ENCODE measurements around the gene CHURC1. TPM values are rescaled to one million over a fixed set of nuclear protein-coding genes. Genes with fewer than 3 reads are reported as not detected.
A peak's percentile ranks its signal among the peaks of the same experiment; 100 is the strongest.

The CHURC1 gene
- total RNA-seq, 1 donor from 2014 or later = 25.2 TPM

DNA sequence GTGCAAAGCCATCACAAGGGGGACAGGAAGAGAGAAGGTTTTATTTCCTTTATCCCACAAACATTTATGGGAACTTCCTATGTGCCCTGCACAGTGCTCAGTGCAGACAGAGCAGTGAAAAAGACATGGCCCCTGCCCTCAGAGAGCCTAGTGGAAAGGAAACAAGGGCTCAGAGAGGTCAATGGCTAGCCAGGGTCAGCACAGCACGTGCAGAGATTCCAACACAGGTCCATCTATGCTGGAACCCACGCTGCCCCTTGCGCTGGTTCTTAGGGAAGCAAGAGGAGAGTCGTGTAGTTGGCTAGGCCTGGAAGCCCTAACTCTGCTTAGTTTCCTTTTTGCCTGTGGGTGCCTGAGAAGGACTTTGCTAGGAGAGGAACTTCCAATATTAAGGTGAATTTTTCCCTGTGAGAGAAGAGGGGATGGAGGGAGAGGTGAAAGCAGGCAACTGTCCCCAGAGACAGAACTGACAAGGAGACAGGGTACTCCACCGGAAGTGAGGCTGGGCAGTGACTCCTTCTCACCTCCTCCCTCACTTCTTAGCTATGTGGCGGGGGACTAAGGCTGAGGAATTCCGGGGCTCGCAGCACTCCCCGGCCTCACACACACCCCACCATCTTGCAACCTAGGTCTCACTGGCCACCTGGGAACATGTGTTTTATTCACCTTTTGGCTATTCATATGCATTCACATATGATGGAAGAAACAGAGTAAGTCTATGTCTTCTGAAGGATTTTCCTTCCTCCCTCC lies 40.4 kb downstream of the CHURC1 start:
- DNase-seq (ENCODE audit: low spot score) = no peak
- ATAC-seq = no peak

DNA sequence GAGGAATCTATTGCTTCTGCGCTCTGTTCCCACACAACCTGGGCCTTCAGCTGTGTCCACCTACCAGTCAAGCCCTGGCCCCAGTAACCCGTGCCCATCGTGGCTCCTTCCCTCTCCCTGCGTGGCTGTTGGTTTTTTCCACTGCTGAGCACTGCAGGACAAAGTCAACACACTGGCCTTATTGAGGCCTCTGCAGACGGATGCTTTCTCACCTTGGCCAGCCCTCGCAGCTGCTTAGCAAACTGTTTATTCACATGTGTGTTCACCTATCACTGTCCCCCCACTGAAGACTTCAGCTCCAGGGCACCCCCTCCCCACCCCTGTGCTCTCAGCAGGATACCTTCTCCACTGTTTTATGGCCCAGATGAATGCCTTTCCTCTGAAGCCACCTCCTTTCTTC lies 41.0 kb downstream of the CHURC1 start:
- DNase-seq (ENCODE audit: low spot score) = no peak
- no peak for ATAC-seq

DNA sequence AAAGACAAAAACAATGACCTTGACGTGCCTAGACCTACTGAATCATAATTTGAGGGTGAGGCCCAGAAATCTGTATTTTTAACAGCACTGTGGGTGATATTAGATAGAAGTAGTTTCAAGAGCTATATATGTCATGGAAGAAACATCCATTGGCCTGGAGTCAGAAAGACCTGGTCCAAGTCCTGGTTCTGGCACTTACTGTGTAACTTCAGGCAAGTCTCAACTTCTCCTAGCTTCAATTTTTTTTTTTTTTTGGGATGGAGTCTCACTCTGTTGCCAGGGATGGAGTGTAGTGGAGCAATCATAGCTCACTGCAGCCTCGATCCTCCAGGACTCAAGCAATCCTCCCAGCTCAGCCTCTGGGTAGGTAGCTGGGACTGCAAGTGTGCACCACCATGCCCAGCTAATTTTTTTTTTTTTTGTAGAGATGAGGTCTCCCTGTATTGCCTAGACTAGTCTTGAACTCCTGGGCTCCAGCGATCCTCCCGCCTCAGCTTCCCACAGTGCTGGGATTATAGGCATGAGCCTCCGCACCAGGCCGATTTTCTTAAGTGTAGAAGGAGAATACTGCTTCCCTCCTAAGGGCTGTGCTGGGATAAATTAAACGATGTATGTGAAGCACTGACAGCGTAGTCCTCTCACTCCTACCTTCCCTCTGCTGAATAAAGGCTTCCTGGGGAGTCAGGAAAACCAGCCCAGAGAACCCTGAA lies 42.6 kb downstream of the CHURC1 start:
- ATAC-seq (no peak), DNase-seq (ENCODE audit: low spot score) (no peak)

DNA sequence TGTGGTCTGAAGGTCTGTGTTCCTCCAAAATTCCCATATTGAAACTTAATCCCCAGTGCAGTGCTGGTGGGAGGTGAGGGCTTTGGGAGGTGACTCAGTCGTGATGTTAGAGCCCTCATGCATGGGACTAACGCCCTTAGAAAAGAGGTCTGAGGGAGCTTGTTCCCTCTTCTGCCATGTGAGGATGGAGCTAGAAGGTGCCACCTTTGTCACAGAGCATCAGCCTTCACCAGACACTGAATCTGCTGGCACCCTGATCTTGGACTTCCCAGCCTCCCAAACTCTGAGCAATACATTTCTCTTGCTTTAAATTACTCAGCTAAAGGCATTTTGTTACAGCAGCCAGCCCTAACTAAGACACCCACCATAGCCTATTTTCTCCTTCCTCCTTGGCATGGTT lies 43.9 kb downstream of the CHURC1 start:
- ATAC-seq (no peak), DNase-seq (ENCODE audit: low spot score) (no peak)

DNA sequence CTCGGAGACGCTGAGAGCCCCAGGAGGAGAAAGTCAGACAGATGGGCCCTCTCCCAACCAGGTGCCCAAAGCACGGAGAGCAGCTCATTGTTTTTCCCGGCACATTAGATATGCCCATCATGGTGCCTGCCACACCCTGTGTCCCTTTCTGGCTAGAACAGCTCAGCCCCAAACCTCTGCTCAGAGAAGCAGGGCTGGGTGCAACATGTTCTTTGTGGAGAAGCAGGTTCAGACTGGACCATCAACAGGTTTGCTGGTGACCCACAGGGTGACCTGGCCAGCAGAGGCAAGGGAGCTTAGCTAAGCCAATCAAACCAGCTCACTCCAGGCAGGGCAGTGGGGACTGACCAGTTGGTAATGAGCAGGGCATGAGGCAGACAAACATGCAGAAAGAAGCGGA lies 44.5 kb downstream of the CHURC1 start:
- no peak for ATAC-seq
- DNase-seq (ENCODE audit: low spot score) = no peak

DNA sequence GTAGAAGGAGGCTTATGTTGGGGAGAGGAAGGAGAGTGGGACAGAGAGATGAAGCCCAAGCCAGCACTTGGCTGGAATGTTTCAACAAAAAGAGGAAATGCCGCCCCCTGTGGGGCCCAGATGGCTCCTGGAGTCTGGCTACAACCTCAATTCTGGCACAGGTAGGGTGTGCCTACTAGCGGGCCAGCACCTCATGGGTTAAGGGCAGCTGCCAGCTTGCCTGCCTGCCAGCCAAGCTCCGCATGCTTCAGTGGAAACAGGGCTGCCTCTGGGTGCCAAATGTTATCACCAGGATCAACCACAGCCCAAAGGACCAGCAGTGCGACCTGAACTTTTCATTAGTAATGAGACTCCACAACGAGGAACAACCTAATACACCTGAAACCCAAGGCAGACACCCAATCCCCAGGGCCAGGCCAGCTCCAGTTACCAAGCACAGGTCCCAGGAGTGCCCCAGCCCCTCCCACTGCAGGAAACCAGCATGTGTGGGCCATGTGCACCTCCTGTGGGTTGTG lies 46.6 kb downstream of the CHURC1 start:
- peak; percentile 82 for ATAC-seq
- peak; percentile 56 for DNase-seq (ENCODE audit: low spot score)

DNA sequence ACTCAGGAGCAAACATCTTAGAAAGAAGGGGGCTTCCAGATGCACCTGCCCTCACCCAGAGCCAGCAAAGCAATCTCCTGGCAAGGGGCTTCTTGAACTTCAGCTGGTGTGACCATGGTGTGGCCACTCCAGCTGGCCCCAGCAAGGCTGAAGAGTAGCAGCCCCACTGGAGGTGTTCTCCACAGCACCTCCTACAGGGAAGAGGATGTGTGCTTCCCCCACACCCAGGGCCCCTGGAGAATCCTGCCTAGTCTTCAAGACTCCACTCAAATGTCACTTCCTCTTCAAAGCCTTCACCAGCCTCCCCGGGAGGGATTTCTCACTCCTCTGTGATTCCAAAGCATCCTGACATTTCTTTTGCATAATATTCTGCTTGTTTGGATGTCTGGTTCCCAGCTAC lies 49.4 kb downstream of the CHURC1 start:
- no peak for DNase-seq (ENCODE audit: low spot score)
- no peak for ATAC-seq

DNA sequence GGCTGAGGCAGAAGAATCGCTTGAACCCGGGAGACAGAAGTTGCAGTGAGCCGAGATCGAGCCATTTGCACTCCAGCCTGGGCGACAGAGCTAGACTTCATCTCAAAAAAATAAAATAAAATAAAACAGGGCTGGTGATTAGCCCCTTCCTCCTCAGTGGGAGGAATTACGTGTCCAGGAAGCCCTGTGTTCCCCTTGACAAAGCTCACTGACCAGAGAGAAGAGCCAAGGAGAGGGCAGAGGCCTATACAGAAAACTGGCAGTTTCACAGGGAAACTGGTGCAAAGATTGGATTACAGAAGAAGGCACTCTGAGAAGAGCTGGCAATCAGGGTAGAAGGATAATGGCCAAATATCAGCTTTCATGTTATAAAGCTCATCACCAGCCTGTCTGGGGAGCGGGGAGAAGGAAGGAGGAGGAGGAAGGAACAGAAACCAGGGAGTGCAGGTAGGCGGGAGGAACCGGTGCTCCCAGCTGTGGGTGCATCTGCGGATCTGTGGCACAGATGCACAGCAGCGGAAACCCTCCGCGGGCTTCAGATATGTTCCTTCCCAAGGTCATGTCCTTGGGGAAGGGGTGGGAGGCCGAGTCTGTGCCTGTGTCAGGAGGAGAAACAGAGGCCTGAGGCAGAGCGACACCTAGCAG lies 51.2 kb downstream of the CHURC1 start:
- ATAC-seq = no peak
- DNase-seq (ENCODE audit: low spot score) = no peak

DNA sequence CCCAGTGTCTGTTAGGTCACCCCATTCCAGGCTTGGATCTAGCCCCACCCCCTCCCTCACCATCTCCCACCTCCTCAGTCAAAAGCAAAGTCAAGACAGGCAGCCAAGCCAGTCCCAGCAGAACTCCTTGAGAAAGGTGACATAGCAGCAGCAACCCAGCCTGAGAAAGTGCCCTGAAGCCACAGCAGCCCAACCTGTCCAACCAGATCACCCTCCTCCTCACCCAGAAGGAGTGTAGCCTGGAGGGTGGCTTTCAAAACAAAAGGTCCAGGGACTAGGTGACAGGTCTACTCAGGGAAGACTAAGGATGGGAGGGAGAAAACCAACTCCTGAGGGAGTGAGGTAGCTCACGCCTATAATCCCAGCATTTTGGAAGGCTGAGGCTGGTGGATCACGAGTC lies 52.7 kb downstream of the CHURC1 start:
- ATAC-seq = no peak

DNA sequence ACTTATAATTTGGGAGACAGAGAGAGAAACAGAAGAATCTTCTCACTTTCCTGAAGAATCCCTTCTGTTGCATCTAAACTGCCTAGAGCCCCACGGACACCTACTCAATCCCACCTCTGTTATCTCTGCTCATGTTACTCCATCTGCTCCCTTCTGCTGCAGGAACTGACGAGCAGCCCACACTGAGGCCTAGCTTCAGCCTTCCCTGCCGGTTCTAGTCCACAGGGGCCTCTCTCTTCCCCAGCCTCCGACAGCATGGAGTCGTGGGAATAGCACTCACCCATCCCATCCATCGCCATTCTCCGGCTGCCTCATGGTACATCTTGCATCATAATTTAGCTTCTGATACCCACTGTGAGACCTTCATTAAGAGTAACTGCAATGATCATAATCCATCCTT lies 53.9 kb downstream of the CHURC1 start:
- DNase-seq (ENCODE audit: low spot score) = no peak
- no peak for ATAC-seq

More for the DNA sequence above, 52.7 kb downstream of the CHURC1 start:
- DNase-seq (ENCODE audit: low spot score) = no peak

DNA sequence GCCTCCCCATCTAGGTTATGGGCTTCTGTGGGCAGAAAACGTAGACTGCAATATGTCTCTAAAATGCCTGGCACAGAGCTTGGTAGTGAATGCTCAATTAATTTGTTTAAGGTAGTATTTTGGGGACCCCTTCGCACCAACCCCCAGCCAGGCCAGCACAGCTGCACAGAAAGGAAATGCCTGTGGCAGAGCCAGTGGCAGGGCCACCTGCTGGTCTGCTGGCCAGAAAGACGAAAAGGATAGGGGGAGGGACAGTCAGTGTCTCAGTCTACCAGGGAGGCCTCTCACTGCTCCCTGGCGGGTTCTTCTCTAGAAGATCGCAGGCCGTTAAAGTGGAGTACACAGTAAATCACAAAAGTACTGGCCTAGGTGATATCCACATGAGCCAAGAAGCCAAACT lies 54.4 kb downstream of the CHURC1 start:
- ATAC-seq (no peak), DNase-seq (ENCODE audit: low spot score) (no peak)

DNA sequence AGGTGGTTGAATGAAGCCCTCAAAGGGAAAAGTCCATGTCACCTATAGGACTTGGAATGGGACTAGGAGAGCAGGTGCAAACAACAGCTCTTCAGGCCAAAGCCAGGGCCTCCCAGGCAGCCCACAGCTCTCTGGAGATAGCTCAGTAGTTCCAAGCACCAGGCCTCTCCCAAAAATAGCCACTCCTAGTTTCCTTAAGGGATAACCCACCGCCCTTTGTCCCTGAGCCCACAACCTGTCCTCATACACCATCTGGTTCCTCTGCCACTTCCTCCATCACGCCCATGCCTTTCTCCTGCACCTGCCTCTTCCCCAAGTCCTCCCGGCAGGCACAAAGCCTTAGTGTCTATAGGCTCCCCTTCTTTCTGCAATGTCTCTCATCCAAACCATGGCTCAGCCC lies 55.8 kb downstream of the CHURC1 start:
- DNase-seq (ENCODE audit: low spot score) = no peak
- ATAC-seq = no peak

DNA sequence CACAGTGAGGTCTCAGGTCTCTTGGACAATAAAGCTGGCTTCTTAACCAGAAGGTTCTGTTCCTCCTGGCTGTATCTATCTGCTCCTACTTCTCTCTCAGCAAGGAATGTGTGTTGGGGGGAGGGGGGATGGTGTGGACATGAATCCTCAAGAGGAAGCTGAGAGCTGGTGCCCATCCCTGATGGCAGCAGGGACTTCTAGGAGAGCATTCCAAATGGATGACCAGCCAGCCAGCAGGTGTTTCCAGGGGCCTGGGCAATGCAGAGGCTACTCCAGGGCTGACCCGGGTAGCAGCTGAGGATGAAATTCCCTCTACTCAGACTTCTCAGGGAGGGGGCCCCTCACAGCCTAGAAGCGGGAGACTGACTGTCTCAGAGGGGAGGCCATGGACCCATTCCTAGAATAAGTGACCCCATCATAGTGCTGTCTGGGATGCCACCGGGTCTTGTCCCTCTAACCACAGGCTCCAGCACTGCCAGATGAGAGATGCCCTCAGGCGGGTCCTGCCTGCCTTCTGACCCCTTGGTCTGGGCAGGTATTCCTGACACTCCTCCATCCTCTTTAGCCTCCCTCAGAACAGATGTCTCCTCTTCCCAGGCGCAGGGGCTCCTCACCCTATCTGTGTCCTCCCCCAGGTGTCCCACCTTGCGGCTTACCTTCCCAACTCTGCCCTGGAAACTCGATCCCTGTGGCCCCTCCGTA lies 56.7 kb downstream of the CHURC1 start:
- no peak for DNase-seq (ENCODE audit: low spot score)
- no peak for ATAC-seq

DNA sequence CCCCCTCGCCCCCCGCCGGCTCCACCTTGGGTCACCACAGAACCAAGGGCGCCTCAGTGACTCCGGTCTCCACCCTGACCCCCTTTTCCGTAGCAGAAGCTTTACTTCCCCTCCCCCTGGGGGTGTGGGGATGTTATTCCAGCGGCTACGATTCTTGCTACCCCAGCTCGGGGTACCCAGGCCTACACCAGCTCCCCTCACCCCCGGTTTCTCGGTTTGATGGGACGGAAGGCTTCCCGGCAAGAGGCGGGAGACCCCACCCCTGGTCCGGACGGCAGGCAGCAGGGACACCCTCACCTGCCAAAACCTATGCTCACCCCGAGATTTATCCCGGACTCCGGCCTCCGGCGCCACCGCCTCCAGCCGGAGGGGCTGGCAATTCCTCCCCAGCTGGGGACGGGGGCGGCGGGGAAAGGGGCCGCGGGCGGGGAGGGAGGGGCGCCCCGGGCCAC lies 57.3 kb downstream of the CHURC1 start:
- DNase-seq (ENCODE audit: low spot score) (no peak), ATAC-seq (peak; percentile 2)

DNA sequence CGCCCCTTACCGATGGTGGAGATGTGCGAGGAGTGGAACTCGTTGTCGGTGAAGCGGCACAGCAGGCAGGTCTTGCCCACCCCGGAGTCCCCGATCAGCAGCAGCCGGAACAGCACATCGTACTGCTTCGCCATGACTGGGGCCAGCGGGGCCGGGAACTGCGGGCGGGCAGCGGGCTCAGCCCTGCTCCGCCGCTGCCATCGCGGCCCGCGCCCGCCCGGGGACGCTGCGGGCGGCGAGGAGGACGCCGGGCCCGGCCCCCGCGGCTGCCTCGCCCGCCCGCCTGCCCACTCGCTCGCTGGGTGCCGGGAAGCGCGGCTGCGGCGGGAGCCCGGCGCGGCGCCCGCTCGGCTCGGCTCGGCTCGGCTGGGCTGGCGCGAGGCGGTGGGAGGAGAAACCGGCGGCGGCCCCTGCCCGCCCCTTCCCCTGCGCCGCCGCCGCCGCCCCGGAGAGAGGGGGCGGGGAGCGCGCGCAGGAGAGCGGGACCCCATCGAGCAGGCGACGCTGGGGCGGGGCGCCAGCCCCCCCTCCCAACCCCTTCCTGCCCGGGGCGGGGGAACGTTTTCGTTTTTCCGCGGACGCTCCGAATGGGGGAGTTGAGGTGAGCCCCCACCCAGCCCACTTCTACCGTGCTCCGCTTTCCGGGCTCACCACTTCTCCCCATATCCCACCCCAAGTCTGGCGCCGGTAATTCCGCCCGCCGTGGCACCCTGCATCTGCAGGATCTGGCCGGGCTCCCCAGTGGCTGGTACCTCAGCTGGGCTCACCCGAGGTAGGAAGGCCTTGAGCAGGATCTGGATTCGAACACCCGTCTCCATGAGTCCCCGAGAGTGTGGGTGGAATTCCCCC lies 57.9 kb downstream of the CHURC1 start, which contains the start of gene RAB15:
Gene RAB15, minus strand, starts transcription at position 394 of the 849 bp plus-strand sequence. Its CDS starts 260 bp downstream, at position 134.
- DNase-seq (ENCODE audit: low spot score) (peak; percentile 53), ATAC-seq (peak; percentile 89)

DNA sequence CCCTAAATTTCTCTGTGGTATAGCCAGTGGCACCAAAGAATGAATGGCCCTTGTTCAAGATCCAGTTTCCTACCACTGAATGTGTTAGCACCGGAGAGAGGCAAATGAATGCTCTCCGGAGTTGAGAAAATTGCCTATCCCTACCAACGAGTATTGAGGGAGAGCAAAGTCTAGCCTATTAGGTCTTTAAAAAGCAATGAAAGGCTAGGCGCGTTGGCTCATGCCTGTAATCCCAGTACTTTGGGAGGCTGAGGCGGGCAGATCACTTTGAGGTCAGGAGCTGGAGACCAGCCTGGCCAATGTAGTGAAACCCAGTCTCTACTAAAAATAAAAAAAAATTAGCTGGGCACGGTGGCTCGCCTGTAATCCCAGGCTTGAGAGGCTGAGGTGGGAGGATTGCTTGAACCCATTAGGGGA lies 58.8 kb downstream of the CHURC1 start:
- no peak for DNase-seq (ENCODE audit: low spot score)
- ATAC-seq = peak; percentile 41

DNA sequence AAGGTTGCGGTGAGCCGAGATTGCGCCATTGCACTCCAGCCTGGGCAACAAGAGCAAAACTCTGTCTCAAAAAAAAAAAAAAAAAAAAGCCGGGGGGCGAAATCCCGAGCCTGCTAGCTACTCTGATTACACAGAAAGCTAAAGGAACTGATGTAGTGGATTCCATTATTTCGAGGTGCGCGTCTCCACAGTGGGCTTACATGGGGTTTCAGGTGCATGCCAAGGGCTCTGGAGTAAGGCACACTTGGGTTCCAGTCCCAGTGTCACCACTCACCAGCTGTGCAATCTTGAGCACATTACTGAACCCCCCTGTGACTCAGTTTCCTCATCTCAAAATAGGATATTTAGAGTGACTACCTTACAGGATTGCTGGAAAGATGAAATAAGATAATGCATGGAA lies 59.6 kb downstream of the CHURC1 start:
- ATAC-seq (no peak), DNase-seq (ENCODE audit: low spot score) (no peak)

DNA sequence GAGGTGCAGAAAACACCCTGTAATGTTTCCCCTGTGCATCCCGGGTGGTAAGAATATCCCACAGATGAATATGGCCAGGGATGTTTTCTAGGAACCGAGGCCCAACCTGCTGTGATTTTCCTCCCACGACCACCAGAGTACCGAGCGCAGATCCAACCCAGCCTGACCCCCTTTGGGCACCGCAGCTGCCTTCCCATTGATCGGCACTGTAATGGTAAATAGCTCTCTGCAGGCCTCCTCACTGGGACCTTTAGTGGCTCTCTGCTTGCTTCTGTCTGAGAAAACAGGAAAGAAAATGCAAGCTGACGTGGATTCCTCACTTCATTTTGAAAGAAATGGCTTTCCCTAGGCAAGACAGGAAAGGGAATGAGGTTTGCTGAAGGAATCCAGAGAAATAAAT lies 60.3 kb downstream of the CHURC1 start:
- no peak for ATAC-seq

DNA sequence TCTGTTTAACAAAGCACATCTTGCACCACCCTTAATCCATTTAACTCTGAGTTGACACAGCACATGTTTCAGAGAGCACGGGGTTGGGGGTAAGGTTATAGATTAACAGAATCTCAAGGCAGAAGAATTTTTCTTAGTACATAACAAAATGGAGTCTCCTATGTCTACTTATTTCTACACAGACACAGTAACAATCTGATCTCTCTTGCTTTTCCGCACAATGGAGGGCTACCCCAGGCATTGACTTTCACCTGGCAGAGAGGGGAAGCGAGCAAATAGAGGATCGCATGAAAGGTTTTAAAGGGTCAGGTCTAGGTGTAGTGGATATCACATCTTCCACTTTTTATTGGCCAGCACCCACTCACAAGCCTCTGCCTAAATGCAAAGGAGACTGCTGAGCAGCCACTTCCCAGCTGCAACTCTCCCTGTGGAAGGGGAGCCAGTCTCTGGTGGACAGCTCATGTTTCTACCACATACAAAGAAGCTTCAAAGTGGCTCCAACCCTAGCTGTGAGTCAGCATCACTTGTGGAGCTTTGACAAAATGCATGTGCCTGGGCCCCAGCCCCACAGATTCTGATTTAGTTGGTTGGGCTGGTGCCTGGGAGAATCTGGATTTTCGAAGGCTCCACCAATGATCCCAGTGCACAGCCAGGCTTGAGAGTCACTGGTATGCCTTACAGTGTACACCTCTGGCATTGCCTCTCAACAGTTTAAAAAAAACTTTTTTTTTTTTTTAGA lies 65.2 kb downstream of the CHURC1 start:
- no peak for DNase-seq (ENCODE audit: low spot score)
- ATAC-seq = no peak

More for the DNA sequence above, 60.3 kb downstream of the CHURC1 start:
- no peak for DNase-seq (ENCODE audit: low spot score)
